Measurements from ENCODE around the gene TTLL13. TPM values are rescaled to one million over a fixed set of nuclear protein-coding genes. Genes with fewer than 3 reads are reported as not detected.

Gene TTLL13
- total RNA-seq, 4 donors from 2014 or later = 0.27 TPM; not detected in 3

GRCh38 chr15:90212221-90213098 is 36.9 kb upstream of the TTLL13 start:
- Histone ChIP-seq H3K36me3 (peaks cover 0 to 4% (median 0%) of the 10 kb centered on the region in 4 donors), H3K27me3 (no peaks in the 10 kb centered on the region), H3K27ac (peak overlapping the region; percentile 82 to 90 (median 87)), H3K9me3 (no peaks in the 10 kb centered on the region), H3K4me3 (no peak overlapping the region), H3K4me1 (peaks cover 32 to 62% (median 42%) of the 10 kb centered on the region in 4 donors)
- WGBS, 2 donors (ENCODE audit: low coverage in 1 of 2) = 53 to 65% methylated on average over 13 to 33 of the region's 35 CpGs
- no peak for TF ChIP-seq POLR2AphosphoS5 (IDR thresholded peaks at IDR 0.05)
- TF ChIP-seq EP300 (IDR thresholded peaks at IDR 0.05; ENCODE audit: low read depth) = no peak
- TF ChIP-seq POLR2A (IDR thresholded peaks at IDR 0.05) = no peak
- TF ChIP-seq CTCF (IDR thresholded peaks at IDR 0.05) = no peak
- in situ Hi-C loops (cut with MboI; ENCODE audit: low pct_ligation_motif_present in 1 of 4, low pct_unique_long_range_greater_than_20kb in 1 of 4, low sequenced_read_pairs in 3 of 4) = loop anchor here in 1 of 4 donors (10.0 kb wide), 1 partner anchor 48 kb away; no protein-coding TSS in a partner anchor
- DNase-seq = peak; percentile 34
- intact Hi-C loops (cut with DNase I; ENCODE audit: low total_unique reads) = no loop called here

GRCh38 chr15:90213122-90213817 is 36.1 kb upstream of the TTLL13 start:
- Histone ChIP-seq H3K9me3 (no peaks in the 10 kb centered on the region), H3K27ac (peak overlapping the region; percentile 82 to 90 (median 87)), H3K4me3 (no peak overlapping the region), H3K36me3 (peaks cover 0 to 7% (median 0%) of the 10 kb centered on the region in 4 donors), H3K4me1 (peaks cover 32 to 62% (median 42%) of the 10 kb centered on the region in 4 donors), H3K27me3 (no peaks in the 10 kb centered on the region)
- in situ Hi-C loops (cut with MboI; ENCODE audit: low pct_ligation_motif_present in 1 of 4, low pct_unique_long_range_greater_than_20kb in 1 of 4, low sequenced_read_pairs in 3 of 4) (loop anchor here in 1 of 4 donors (10.0 kb wide), 1 partner anchor 48 kb away; no protein-coding TSS in a partner anchor), intact Hi-C loops (cut with DNase I; ENCODE audit: low total_unique reads) (no loop called here)
- TF ChIP-seq POLR2AphosphoS5 (IDR thresholded peaks at IDR 0.05) = peak in 1 of 3 donors; percentile 19
- no peak for TF ChIP-seq EP300 (IDR thresholded peaks at IDR 0.05; ENCODE audit: low read depth)
- no peak for TF ChIP-seq POLR2A (IDR thresholded peaks at IDR 0.05)
- 40 to 62% methylated on average over 3 to 12 of the region's 12 CpGs for WGBS, 2 donors (ENCODE audit: low coverage in 1 of 2)
- DNase-seq = peak; percentile 72

GRCh38 chr15:90213818-90214204 is 35.5 kb upstream of the TTLL13 start:
- WGBS, 2 donors (ENCODE audit: low coverage in 1 of 2) = 47% methylated on average over 11 of the region's 11 CpGs; no CpG with 5 or more reads in 1 of the 2 donors
- in situ Hi-C loops (cut with MboI; ENCODE audit: low pct_ligation_motif_present in 1 of 4, low pct_unique_long_range_greater_than_20kb in 1 of 4, low sequenced_read_pairs in 3 of 4) = loop anchor here in 1 of 4 donors (10.0 kb wide), 1 partner anchor 49 kb away; no protein-coding TSS in a partner anchor
- Histone ChIP-seq H3K4me3 (no peak overlapping the region), H3K27me3 (no peaks in the 10 kb centered on the region), H3K9me3 (no peaks in the 10 kb centered on the region), H3K36me3 (peaks cover 0 to 7% (median 0%) of the 10 kb centered on the region in 4 donors), H3K27ac (peak overlapping the region; percentile 82 to 90 (median 87)), H3K4me1 (peaks cover 32 to 62% (median 42%) of the 10 kb centered on the region in 4 donors)
- no peak for DNase-seq
- TF ChIP-seq POLR2AphosphoS5 (IDR thresholded peaks at IDR 0.05) = peak in 1 of 3 donors; percentile 2
- no peak for TF ChIP-seq EP300 (IDR thresholded peaks at IDR 0.05; ENCODE audit: low read depth)
- no peak for TF ChIP-seq POLR2A (IDR thresholded peaks at IDR 0.05)
- no peak for TF ChIP-seq CTCF (IDR thresholded peaks at IDR 0.05)
- intact Hi-C loops (cut with DNase I; ENCODE audit: low total_unique reads) = no loop called here

GRCh38 chr15:90214553-90215196 is 34.7 kb upstream of the TTLL13 start:
- intact Hi-C loops (cut with DNase I; ENCODE audit: low total_unique reads) = no loop called here
- H3K27me3 ChIP-seq = no peaks in the 10 kb centered on the region
- H3K9me3 ChIP-seq = no peaks in the 10 kb centered on the region
- peaks cover 32 to 66% (median 42%) of the 10 kb centered on the region in 4 donors for H3K4me1 ChIP-seq
- TF ChIP-seq CTCF (IDR thresholded peaks at IDR 0.05) (peak in 4 of 5 experiments; percentile 25 to 54 (median 40)), POLR2A (IDR thresholded peaks at IDR 0.05) (no peak)
- WGBS, 2 donors (ENCODE audit: low coverage in 1 of 2) = 51 to 52% methylated on average over 3 to 8 of the region's 8 CpGs
- in situ Hi-C loops (cut with MboI; ENCODE audit: low pct_ligation_motif_present in 1 of 4, low pct_unique_long_range_greater_than_20kb in 1 of 4, low sequenced_read_pairs in 3 of 4) = loop anchor here in 1 of 4 donors (10.0 kb wide), 1 partner anchor 50 kb away; no protein-coding TSS in a partner anchor
- no peak overlapping the region for H3K4me3 ChIP-seq
- DNase-seq = no peak
- peak overlapping the region; percentile 82 to 90 (median 87) for H3K27ac ChIP-seq
- H3K36me3 ChIP-seq = peaks cover 0 to 7% (median 0%) of the 10 kb centered on the region in 4 donors
